GM21423 (cell line): ENCODE measurements around the gene ZNF280A.
"Not testable (repeated sequence)": the region's sequence is repeated elsewhere in the genome, so short reads cannot be mapped to it uniquely, and the experiment has no call there.

Experiments
- ATAC-seq: cut with Tn5 transposase; IDR thresholded peaks from one replicate; pipeline ENCODE4 v1.9.1; 2021; ENCODE audit warnings: mild to moderate bottlenecking, moderate library complexity; ENCODE audit not compliant: unreplicated experiment

Gene ZNF280A

GRCh38 chr22:22474733-22475132, 45.3 kb downstream of the ZNF280A start:
- no peak for ATAC-seq

GRCh38 chr22:22471104-22471503, 49.0 kb downstream of the ZNF280A start:
- ATAC-seq: not testable (repeated sequence)

- no peak for ATAC-seq
Observed at GRCh38 chr22:22469527-22469926, 50.5 kb downstream of the ZNF280A start.

- not testable (repeated sequence) for ATAC-seq
Observed at GRCh38 chr22:22468794-22469469, 51.1 kb downstream of the ZNF280A start.

- no peak for ATAC-seq
Observed at GRCh38 chr22:22467112-22467511, 53.0 kb downstream of the ZNF280A start.

- ATAC-seq: no peak
Observed at GRCh38 chr22:22465782-22466181, 54.3 kb downstream of the ZNF280A start.

- ATAC-seq: no peak
Observed at GRCh38 chr22:22465094-22465602, 54.9 kb downstream of the ZNF280A start.

- ATAC-seq: no peak
Observed at GRCh38 chr22:22464541-22465054, 55.5 kb downstream of the ZNF280A start.

GRCh38 chr22:22463855-22464540, 56.1 kb downstream of the ZNF280A start:
- no peak for ATAC-seq
